ENCODE results near the gene E2F7.

DNA sequence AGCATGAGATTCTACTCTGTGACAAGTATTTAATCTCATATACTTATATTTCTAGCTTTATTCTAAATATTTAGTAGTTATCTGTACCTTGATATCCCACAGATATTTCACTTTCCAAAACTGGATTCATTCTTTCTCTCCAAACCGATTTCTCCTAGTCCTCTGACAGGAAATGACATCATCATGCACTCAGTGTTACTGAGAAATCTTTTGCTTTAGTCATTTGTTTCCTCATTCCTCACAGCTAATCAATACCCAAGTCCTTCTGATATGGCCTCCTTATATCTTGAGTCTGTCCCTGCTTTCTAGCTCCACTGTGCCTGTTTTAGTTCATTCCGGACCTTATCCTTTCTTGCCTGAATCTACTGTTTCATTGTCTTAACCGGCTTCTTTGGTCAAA, 39.4 kb upstream of the E2F7 start:
- TF ChIP-seq, protein P1, sequence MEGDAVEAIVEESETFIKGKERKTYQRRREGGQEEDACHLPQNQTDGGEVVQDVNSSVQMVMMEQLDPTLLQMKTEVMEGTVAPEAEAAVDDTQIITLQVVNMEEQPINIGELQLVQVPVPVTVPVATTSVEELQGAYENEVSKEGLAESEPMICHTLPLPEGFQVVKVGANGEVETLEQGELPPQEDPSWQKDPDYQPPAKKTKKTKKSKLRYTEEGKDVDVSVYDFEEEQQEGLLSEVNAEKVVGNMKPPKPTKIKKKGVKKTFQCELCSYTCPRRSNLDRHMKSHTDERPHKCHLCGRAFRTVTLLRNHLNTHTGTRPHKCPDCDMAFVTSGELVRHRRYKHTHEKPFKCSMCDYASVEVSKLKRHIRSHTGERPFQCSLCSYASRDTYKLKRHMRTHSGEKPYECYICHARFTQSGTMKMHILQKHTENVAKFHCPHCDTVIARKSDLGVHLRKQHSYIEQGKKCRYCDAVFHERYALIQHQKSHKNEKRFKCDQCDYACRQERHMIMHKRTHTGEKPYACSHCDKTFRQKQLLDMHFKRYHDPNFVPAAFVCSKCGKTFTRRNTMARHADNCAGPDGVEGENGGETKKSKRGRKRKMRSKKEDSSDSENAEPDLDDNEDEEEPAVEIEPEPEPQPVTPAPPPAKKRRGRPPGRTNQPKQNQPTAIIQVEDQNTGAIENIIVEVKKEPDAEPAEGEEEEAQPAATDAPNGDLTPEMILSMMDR (IDR thresholded peaks at IDR 0.05; ENCODE audit: low read depth, low read length, poor library complexity, severe bottlenecking): no peak
- TF ChIP-seq EZH2phosphoT487 (IDR thresholded peaks at IDR 0.05; ENCODE audit: borderline replicate concordance, low read length): no peak

Measured in DOHH2 (cell line).